HG03521 (cell line): ENCODE measurements around the gene HIVEP3.

ENCODE experiments used
- ATAC-seq: cut with Tn5 transposase; IDR thresholded peaks from one replicate; pipeline ENCODE4 v1.9.1; 2021; ENCODE audit warnings: mild to moderate bottlenecking, moderate library complexity; ENCODE audit not compliant: unreplicated experiment

Gene HIVEP3

GRCh38 chr1:41494351-41495209 is 424.1 kb downstream of the HIVEP3 start:
- no peak for ATAC-seq

GRCh38 chr1:41493626-41494350 is 424.9 kb downstream of the HIVEP3 start:
- ATAC-seq, result no peak

- ATAC-seq, result no peak
Measured at GRCh38 chr1:41493117-41493536, 425.6 kb downstream of the HIVEP3 start.

DNA sequence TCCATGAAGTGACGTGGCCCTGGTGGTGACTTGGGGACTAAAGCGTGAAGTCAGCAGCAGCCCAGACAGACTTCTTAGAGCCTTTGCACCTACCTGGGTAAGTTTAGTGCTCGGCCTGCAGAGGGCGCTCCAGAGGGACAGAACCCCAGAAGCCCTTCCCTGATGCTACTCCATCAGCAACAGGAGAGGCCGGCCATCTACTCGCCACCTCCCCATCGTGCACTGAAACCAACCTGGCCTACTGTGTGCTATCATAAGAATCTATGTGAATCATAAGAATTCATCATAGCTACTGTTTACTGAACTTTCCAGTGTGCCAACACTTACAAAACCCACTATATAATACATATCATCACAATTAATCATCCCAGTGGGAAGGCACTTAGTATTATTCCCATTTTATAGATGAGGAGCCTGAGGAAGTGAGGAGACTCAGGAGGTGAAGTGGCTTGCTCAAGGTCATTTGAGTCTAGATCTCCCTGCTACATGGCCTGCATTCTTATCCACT is 426.3 kb downstream of the HIVEP3 start:
- ATAC-seq, result no peak

- no peak for ATAC-seq
Measured at GRCh38 chr1:41490911-41491310, 427.8 kb downstream of the HIVEP3 start.

- no peak for ATAC-seq
Measured at GRCh38 chr1:41489561-41489960, 429.2 kb downstream of the HIVEP3 start.

DNA sequence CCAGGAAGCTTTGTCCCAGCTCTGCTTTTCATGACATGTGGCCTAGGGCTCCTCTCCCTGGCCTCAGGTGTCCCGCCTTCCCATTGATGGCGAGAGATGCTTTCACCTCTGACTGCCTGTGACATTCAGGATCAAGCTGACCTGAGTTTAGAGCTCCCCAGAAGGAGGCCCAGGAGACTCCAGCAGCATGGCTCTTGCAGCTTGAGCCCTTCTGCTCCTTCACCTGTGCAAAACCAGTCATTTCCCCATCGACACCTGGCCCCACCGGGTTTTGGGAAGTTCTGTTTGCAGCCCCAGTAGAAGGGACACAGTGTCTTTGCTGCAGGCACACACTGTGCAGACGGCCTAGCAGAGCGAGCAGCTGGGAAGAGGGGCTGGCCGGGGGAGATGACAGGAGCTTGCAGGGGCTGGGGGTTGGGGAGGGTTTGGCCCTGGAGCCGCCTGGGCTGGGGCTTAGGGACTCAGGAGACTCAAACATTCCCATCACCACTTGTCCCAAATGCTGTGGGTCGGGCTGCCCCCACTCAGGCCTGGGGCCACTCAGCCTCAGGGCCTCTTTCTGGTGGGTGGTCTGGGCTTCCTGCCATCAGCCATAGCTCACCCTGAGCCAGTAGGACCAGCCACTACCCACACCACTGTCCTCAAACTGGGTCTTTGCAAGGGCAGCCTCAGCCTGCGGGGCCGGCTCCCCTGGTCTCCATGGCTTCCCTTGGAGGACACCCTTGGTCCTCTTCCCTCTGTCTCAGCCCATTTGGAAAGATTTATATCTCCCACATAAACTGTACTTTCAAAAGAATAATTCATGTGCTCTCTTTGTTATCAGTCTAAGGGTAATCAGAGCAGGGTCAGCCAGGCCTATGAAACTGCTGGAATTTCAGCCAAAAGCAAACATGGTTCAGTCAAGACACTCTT is 430.4 kb downstream of the HIVEP3 start:
- ATAC-seq, result no peak

DNA sequence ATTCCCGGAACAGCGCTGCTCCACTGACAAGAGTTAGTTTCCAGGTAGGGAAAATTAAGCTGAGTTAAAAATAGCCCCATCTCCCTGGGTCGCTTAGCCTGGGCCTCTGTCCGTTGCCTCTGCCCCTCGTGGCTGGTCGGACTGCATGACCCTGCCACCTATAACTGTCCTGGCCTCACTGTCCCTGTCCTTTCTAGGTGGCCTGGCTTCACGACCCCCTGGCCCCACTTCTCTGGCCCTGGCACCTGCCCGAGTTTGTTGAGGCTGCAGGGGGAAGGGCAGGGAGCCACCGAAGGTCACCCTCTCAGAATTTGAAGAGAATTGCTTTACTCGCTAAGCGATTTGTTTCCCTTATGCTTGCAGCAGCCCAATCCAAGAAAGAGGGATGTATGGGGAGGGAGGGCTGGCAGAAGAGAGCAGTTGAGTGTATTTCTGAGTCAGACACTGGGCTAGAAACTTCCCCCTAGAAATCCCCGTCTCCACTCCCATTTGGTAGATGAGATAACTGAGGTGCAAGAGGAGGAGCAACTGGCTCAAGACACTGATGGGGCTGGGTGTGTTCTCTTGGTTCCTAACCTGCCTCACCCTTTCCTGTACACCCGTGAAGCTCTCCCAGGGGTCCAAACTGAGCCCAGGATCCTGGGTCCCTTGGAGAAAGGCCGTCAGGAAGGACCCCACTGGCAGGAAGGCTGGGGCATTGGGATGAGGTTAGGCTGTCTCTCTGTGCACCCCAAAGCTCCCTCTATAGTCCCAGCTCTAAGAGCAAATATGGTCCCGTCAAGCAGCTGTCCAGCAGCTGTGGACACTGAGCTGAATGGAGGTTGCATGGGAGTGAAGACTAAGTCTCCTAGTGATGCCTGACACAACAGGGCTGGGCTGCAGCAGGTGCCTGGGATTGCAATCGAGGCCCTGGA is 431.3 kb downstream of the HIVEP3 start:
- no peak for ATAC-seq

- ATAC-seq, result no peak
Measured at GRCh38 chr1:41486371-41487125, 432.2 kb downstream of the HIVEP3 start.

GRCh38 chr1:41486053-41486370 is 432.7 kb downstream of the HIVEP3 start:
- no peak for ATAC-seq

DNA sequence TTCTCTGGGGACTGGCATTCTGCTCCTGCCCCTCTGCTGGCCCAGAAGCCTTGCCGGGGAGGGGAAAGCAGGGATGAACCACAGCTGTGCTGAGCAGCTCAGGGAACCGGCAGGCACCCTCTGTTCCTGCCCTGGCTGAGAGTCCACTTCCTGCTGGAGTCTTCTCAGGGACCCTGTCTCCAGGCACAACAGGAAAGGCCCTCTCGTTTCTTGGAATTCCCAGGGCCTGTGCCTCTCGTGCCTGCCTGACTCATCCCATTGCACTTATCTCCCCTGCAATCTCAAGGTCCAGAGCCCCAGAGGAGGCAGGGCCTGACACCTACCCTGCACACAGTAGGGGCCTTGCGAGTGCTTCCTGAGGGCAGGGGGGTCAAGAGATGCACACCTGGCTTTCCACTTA is 433.1 kb downstream of the HIVEP3 start:
- no peak for ATAC-seq

DNA sequence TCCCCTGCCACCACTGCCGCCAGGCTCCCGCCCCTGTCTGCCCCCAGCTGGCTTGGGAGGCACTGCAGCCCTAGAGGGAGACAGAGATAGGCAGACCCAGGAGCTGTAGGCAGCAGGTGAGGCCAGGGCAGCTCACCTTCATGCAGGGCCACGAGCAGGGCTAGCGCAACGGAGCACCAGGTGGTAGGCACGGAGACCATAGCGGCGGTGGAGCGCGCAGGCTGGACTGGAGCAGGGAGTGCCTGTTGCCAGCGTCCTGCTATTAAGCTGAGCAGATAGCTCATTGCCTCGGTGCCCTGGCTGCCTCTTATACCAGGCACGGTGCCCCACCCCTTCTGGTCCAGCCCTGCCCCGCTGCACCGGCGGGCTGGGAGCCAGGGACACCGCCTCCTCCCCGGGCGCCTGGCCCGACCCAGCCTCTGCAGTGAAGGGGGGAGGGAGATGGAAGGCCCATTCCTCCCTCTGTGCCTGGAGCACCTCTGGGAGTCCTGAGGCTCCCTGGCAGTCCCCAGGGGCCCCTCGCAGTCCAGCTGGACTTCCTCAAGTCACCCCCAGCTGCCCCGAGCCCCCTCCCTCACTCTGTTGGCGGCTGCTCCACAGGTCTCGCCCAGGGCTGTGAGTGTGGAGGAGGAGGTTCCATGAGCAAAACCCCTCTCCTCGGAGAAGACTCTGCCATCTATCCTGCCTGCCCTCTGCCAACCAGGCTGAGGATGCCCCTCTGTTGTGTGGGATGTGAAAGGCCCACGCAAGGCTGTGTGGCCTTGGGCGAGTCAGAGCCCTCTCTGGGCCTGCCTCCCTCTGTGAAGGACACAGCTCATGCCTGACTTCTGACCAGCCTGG is 434.1 kb downstream of the HIVEP3 start, which contains the start of gene EDN2:
Gene EDN2, minus strand, starts transcription at position 282 of the 840 bp plus-strand sequence. Its CDS starts 82 bp downstream, at position 200.
- no peak for ATAC-seq

- no peak for ATAC-seq
Measured at GRCh38 chr1:41483960-41484401, 434.7 kb downstream of the HIVEP3 start.

DNA sequence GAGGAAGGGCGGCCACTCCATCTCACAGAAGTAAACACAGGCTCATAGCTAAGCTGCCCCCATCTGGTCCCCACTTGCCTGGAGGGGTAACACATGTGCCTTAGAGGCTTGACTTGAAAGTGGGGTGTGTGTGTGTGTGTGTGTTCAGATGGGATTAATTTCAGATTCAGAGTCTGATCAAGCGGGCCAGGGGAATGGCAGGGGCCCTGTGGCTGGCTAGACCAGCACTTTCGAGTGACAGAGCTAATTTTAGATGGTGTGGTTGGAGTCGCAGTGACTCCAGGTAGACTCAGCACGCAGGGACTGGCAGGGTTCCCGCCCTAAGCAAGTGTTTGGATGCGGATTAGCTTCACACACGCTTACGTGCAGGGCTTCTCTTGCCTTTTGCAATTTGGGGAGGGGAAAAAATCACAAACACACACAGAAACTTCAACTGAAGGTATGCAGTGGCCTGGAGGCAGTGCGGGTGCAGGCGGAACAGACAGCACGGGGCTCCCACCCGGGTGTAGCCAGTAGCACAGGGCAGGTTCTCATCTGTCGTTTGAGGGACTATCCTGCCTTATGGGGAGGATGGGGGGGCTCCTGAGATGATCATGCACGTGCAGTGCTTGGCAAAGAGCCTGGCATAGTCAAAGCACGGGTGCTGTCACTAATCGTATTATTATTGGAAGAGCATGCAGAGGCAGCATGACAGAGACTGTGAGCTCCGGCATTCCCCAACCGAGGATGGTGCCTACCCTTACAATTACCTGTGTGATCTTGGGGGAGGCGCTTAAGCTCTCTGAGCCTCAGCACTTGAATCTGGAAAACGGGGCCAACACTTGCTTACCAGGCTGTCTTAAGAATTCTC is 435.5 kb downstream of the HIVEP3 start:
- no peak for ATAC-seq

- no peak for ATAC-seq
Measured at GRCh38 chr1:41482001-41482765, 436.5 kb downstream of the HIVEP3 start.

DNA sequence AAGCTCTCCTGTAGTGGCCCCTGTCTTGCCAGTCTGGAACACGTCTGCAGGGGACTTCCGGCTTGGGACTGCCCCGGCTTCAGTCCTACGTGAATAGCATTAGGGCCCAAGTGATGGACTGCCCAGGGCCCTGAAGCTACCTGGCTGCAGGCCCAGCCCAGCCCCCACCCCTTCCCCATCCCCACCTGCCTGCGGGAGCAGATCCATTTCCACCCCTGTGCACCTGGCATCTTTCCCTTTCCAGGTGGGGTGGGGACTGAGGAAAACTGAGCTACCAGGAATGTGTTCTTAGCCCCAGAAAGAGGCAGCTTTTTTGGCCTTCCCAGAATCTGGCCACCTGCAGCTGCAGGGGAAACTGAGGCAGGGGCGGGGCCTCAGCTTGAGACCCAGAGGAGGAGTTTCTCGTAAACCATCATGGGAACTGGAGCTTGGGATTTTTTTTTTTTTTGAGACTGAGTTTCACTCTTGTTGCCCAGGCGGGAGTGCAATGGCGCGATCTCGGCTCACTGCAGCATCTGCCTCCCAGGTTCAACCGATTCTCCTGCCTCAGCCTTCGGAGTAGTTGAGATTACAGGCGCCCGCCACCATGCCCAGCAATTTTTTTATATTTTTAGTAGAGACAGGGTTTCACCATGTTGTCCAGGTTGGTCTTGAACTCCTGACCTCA is 437.5 kb downstream of the HIVEP3 start:
- ATAC-seq, result no peak
